Nephron (organoid): ENCODE data around the gene FLT3.

Source experiments
- H3K27ac Mint-ChIP-seq, 3 experiments: 2 replicates each; pipeline ENCODE4 v1.8.0; 2020; ENCODE audit warnings: mixed read lengths in 3 of 3, mild to moderate bottlenecking in 2 of 3, moderate library complexity in 1 of 3
- H3K27me3 Mint-ChIP-seq: 2 replicates; pipeline ENCODE4 v1.8.0; 2021; ENCODE audit warnings: low read depth, mild to moderate bottlenecking, moderate library complexity, mixed read lengths
- H3K36me3 Mint-ChIP-seq: 2 replicates; pipeline ENCODE4 v1.8.0; 2020; ENCODE audit warnings: low read depth, mixed read lengths
- H3K4me1 Mint-ChIP-seq: 2 replicates; pipeline ENCODE4 v1.8.0; 2020; ENCODE audit warnings: mixed read lengths
- H3K4me3 Mint-ChIP-seq, 3 experiments: 2 replicates each; pipeline ENCODE4 v1.8.0; 2020; ENCODE audit warnings: mild to moderate bottlenecking in 3 of 3, mixed read lengths in 3 of 3, moderate library complexity in 2 of 3
- H3K9me3 Mint-ChIP-seq: 2 replicates; pipeline ENCODE4 v1.8.0; 2020; ENCODE audit warnings: mixed read lengths
- TF ChIP-seq, protein P1 (sequence below), 3 experiments: fragments of 200-600 bp; sonication (generic); IDR thresholded peaks; one replicate each; pipeline ENCODE4 v1.5.0; 2021; ENCODE audit warnings: antibody characterized with exemption in 3 of 3; ENCODE audit not compliant: unreplicated experiment in 3 of 3

Gene FLT3

DNA sequence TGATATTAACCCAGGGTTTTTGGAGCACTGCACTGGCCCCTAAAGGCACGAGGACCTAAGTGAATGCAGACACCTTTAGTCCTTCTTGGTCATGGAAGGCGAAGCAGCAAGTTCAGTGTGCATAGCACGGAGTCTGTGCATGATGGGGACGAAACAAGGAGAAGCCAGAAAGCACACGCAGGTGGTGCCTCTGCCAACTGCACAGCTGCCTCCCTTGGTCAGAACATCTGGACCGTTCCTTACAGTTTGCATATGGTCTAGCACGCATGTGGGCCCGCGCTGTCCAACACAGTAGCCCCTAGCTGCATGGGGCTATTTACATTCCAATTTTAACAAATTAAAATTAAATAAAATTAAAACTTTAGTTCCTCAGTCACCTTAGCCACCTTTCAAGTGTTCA, 44.0 kb downstream of the FLT3 start:
- Mint-ChIP-seq H3K36me3 (no peaks in the 10 kb centered on the region), H3K4me1 (no peaks in the 10 kb centered on the region), H3K27me3 (peaks cover 7% of the 10 kb centered on the region), H3K9me3 (no peaks in the 10 kb centered on the region), H3K27ac (no peak overlapping the region), H3K4me3 (no peak overlapping the region)
- TF ChIP-seq, protein P1, sequence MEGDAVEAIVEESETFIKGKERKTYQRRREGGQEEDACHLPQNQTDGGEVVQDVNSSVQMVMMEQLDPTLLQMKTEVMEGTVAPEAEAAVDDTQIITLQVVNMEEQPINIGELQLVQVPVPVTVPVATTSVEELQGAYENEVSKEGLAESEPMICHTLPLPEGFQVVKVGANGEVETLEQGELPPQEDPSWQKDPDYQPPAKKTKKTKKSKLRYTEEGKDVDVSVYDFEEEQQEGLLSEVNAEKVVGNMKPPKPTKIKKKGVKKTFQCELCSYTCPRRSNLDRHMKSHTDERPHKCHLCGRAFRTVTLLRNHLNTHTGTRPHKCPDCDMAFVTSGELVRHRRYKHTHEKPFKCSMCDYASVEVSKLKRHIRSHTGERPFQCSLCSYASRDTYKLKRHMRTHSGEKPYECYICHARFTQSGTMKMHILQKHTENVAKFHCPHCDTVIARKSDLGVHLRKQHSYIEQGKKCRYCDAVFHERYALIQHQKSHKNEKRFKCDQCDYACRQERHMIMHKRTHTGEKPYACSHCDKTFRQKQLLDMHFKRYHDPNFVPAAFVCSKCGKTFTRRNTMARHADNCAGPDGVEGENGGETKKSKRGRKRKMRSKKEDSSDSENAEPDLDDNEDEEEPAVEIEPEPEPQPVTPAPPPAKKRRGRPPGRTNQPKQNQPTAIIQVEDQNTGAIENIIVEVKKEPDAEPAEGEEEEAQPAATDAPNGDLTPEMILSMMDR (IDR thresholded peaks at IDR 0.05; ENCODE audit: unreplicated experiment in 3 of 3): no peak

DNA sequence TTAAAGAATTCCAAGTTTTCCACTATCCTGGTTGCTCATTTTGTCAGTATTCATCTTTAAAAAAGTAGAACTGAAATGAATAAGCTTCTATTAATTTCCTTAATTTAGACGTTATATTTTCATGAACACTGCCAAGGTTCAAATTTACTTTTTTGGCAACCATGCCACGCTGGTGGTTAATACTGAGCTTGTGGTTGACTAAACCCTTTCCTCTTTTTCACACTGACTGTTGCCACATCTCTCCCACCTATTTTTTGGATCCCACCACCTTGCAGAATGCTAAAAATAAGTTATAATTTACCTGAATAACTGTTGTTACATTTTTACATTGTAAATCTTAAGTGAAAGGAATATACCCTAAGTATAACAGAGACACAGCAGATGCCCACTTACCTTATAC, 45.0 kb downstream of the FLT3 start:
- H3K9me3 Mint-ChIP-seq: no peaks in the 10 kb centered on the region
- no peak overlapping the region for H3K4me3 Mint-ChIP-seq
- TF ChIP-seq, protein P1 (IDR thresholded peaks at IDR 0.05; ENCODE audit: unreplicated experiment in 3 of 3): no peak
- H3K4me1 Mint-ChIP-seq: peaks cover under 1% of the 10 kb centered on the region
- H3K27ac Mint-ChIP-seq: no peak overlapping the region
- H3K27me3 Mint-ChIP-seq: peaks cover 9% of the 10 kb centered on the region
- H3K36me3 Mint-ChIP-seq: no peaks in the 10 kb centered on the region

DNA sequence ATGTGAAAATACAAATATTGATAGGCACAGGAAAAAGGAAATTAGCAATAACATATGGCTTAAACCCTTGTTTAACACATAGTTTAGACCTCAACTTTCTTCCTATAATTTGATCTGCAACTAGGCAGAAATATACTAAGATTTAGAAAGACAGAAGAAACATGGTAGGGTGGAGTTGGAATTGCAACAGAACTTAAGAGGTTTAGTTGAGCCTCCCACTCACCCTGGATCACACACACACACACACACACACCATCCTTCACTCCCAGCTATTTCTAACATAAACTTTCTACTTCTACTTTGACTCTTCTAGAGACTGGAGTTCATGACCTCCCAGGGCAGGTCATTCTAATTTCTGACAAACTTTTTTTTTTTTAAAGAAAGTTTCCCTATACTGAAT, 47.4 kb downstream of the FLT3 start:
- TF ChIP-seq, protein P1 (IDR thresholded peaks at IDR 0.05; ENCODE audit: unreplicated experiment in 3 of 3): no peak

DNA sequence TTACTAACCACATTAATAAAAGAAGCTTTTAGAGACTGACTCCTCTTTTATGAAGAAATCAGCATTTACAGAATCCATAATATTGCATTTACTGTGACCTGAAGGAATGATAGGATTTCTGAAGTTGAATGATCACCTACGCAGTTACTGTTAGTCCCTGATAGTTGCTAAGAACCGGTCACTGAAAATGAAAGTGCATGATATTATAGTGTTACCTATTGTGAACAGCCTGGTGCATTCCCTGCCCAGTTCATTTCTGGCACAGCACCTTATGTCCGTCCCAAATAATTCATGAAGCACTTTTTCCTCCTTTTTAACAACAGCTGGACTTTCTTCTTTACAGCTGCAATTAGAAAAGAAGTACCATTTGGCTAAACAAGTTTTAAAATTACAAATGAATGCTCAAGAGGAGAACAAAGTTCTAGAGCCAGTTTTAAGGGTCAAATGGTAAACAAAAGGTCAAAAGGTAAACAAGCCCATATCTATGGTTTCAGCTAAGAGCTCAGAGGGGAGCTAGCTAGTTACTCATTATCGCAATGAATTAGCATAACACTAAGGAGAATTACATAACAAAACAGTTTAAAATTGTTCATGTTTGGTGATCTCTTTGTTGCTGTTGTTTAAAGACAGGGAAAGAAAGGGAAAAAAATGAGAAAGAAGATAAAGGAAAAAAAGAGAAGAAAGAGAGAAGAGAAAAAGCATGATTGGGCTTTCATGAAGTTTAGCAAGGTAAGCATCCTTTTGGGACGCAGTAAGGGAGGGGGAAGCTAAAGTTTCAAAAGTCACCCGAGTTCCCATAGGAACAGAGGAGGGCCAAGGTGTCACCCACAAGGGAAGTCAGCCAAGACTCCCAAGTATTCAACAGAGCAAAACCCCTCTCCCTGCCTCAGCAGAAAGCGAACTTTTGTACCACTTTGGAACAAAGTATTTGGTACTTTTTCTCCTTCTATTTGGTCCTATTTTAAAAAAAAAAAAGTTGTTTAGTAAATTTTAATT, 50.2 kb downstream of the FLT3 start:
- H3K4me3 Mint-ChIP-seq: no peak overlapping the region
- TF ChIP-seq, protein P1 (IDR thresholded peaks at IDR 0.05; ENCODE audit: unreplicated experiment in 3 of 3): no peak
- peaks cover 13% of the 10 kb centered on the region for H3K4me1 Mint-ChIP-seq
- peaks cover 5% of the 10 kb centered on the region for H3K27me3 Mint-ChIP-seq
- H3K9me3 Mint-ChIP-seq: no peaks in the 10 kb centered on the region
- no peak overlapping the region for H3K27ac Mint-ChIP-seq
- no peaks in the 10 kb centered on the region for H3K36me3 Mint-ChIP-seq

More for the DNA sequence above, 47.4 kb downstream of the FLT3 start:
- Mint-ChIP-seq H3K36me3 (no peaks in the 10 kb centered on the region), H3K27ac (no peak overlapping the region), H3K27me3 (peaks cover 8% of the 10 kb centered on the region), H3K9me3 (no peaks in the 10 kb centered on the region), H3K4me3 (no peak overlapping the region), H3K4me1 (peaks cover 4% of the 10 kb centered on the region)

DNA sequence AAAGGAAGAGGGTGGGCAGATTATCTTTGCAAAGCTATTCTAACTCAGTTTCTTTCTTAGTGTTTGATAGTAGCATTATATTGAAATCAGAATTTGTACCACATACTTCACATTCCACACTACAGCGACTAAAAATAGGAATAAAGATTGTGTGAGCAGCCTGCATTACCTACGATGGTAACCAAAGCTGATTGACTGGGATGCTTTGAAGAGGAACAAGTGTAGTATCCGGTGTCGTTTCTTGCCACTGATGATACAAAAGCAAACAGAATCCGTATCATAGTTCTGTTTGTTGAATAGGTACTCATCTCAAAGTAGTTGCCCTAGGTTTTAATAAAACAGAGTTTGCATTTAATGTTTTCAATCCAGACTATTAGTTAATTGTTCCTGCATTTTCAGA, 51.2 kb downstream of the FLT3 start:
- peaks cover 5% of the 10 kb centered on the region for H3K27me3 Mint-ChIP-seq
- H3K27ac Mint-ChIP-seq: no peak overlapping the region
- H3K36me3 Mint-ChIP-seq: no peaks in the 10 kb centered on the region
- H3K4me3 Mint-ChIP-seq: no peak overlapping the region
- no peaks in the 10 kb centered on the region for H3K9me3 Mint-ChIP-seq
- TF ChIP-seq, protein P1 (IDR thresholded peaks at IDR 0.05; ENCODE audit: unreplicated experiment in 3 of 3): no peak
- H3K4me1 Mint-ChIP-seq: peaks cover 13% of the 10 kb centered on the region

DNA sequence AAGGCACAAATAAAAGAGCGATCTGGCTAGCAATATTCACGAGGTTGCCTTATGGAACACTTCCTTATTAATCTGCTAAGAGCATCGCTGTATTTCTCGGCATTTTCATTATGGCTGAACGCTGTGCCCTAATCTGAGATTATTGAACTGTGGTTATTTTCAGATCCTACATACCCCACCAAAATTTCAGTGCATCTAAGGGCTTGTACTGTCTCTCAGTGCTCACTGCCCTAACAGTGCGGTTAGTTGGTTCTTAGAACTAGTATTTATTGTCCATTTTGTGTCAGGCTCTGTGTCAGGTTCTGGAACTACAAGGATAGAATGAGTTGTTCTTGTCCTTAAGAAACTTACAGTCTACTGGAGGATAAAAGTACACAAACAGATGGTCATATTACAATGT, 51.6 kb downstream of the FLT3 start:
- no peaks in the 10 kb centered on the region for H3K9me3 Mint-ChIP-seq
- H3K4me1 Mint-ChIP-seq: peaks cover 13% of the 10 kb centered on the region
- TF ChIP-seq, protein P1 (IDR thresholded peaks at IDR 0.05; ENCODE audit: unreplicated experiment in 3 of 3): no peak
- H3K36me3 Mint-ChIP-seq: no peaks in the 10 kb centered on the region
- H3K27me3 Mint-ChIP-seq: peaks cover 5% of the 10 kb centered on the region
- H3K27ac Mint-ChIP-seq: no peak overlapping the region
- H3K4me3 Mint-ChIP-seq: no peak overlapping the region
